Activated T-helper 2 cell treated with anti-CD3 and anti-CD28 coated beads, Interferon-gamma antibody, Interleukin-2, Interleukin-4, amounts not matched to agents 10 μg/mL and 5 μg/mL and 100 μg/mL, durations not matched to agents 14 hours and 24 hours and 36 hours (primary cell): Measurements from ENCODE around the gene S100A13. TPM values are rescaled to one million over a fixed set of nuclear protein-coding genes. Genes with fewer than 3 reads are reported as not detected.
A peak's percentile ranks its signal among the peaks of the same experiment; 100 is the strongest.

Experiments used
- DNase-seq: peaks from one replicate; pipeline ENCODE4 v3.0.0; 2021; ENCODE audit warnings: low spot score
- H3K27ac Mint-ChIP-seq: one replicate; pipeline ENCODE4 v1.8.0; 2021; ENCODE audit warnings: mixed read lengths
- H3K27me3 Mint-ChIP-seq: one replicate; pipeline ENCODE4 v1.8.0; 2021; ENCODE audit warnings: low read depth, mixed read lengths
- H3K36me3 Mint-ChIP-seq: one replicate; pipeline ENCODE4 v1.8.0; 2021; ENCODE audit warnings: low read depth, mixed read lengths
- H3K4me1 Mint-ChIP-seq: one replicate; pipeline ENCODE4 v1.8.0; 2021; ENCODE audit warnings: low read depth, mixed read lengths
- H3K4me3 Mint-ChIP-seq: one replicate; pipeline ENCODE4 v1.8.0; 2021; ENCODE audit warnings: low read depth, mild to moderate bottlenecking, moderate library complexity, mixed read lengths
- H3K9me3 Mint-ChIP-seq: one replicate; pipeline ENCODE4 v1.8.0; 2021; ENCODE audit warnings: mixed read lengths
- intact Hi-C: fragments of 100-400 bp; cut with micrococcal nuclease; formaldehyde crosslinking; loops from one replicate; pipeline ENCODE4 v1.15.1; 2023
- total RNA-seq: library from RNA; stranded (reverse); gene quantifications from 2 replicates; pipeline ENCODE4 v1.2.3, GENCODE V29; 2022

Gene S100A13
- total RNA-seq, 1 donor from 2014 or later, result 3.9 TPM

DNA sequence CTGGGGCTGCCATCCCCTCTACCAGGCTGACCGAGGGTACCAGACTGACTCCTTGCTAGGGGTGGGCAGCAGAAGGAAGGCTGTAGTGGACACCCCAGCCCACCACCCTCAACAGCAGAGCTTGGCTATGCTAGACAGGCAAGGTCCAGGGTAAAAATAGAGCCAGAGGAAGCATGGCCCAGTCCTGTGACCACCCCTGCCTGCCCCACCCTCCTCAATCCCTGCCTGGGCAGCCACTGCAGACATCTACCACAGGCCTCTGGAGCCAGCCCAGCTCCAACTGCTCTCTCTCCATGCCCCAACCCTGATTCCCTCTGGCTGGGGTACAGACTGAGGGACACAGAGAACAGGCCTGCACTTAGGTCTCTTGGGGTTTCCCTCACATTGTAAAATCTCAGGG, 2.7 kb upstream of the S100A13 start:
- no peak overlapping the region for H3K27ac Mint-ChIP-seq
- intact Hi-C loops, result loop anchor here (5.0 kb wide), 1 partner anchor 58 kb away; no protein-coding TSS in a partner anchor
- DNase-seq, result no peak
- H3K27me3 Mint-ChIP-seq, result no peaks in the 10 kb centered on the region
- H3K36me3 Mint-ChIP-seq, result peaks cover 13% of the 10 kb centered on the region
- H3K9me3 Mint-ChIP-seq, result no peaks in the 10 kb centered on the region
- H3K4me3 Mint-ChIP-seq, result no peak overlapping the region
- H3K4me1 Mint-ChIP-seq, result peaks cover 19% of the 10 kb centered on the region

DNA sequence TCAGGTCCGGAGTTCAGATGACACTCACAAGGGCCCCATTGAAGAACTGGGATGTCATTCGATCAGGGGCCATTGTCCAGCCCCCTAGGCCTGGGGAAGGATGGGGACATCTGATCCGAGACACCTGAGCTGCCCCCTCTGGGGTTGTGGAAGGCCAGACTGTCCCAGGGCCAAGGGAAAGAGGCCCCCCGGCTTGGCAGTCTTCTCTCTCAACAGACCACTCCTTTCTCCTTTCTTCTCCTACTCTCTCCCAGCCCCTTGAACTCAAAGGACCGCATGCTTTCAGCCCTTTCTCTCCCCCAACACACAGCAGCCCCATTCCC, 2.0 kb upstream of the S100A13 start:
- H3K27me3 Mint-ChIP-seq, result no peaks in the 10 kb centered on the region
- no peaks in the 10 kb centered on the region for H3K9me3 Mint-ChIP-seq
- H3K27ac Mint-ChIP-seq, result no peak overlapping the region
- DNase-seq, result no peak
- H3K4me1 Mint-ChIP-seq, result peaks cover 19% of the 10 kb centered on the region
- intact Hi-C loops, result no loop called here
- peaks cover 8% of the 10 kb centered on the region for H3K36me3 Mint-ChIP-seq
- H3K4me3 Mint-ChIP-seq, result no peak overlapping the region

DNA sequence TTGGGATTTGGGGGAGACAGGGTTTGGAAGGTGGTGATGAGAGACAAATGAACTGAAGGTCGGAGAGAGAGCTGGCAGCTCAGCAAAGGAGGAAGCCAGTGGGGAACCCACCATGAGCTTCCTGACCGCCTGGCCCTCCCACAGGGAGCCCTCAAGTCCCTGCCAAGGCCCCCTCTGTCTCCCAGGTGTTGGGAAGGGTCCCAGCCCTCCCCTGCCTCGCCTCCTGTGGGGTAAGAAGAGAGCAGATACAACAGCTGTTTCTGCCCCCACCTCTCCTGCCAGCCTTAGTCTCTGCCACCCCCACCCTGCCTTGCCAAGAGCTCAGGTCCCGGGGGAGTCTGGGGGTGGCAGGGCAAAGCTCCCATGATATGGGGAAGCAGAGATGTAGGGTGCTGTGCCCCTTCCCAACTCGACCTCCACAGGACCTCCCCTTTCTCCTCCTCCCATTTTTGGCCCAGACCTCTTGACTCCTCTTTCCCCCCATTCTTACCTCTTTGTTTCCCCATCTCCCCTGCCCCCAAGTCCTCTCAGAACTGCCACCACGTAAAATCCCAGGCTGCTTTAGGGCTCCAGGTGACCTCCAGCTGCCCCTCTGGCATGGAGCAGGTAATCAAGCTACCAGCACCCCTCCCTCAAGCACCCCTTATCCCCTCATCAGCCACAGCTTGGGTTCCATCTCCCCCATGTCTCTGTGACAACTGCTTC, 1.5 kb upstream of the S100A13 start:
- intact Hi-C loops, result no loop called here
- Mint-ChIP-seq H3K27ac (no peak overlapping the region), H3K4me1 (peaks cover 19% of the 10 kb centered on the region), H3K9me3 (no peaks in the 10 kb centered on the region), H3K27me3 (no peaks in the 10 kb centered on the region), H3K4me3 (no peak overlapping the region), H3K36me3 (peaks cover 3% of the 10 kb centered on the region)
- DNase-seq, result no peak

DNA sequence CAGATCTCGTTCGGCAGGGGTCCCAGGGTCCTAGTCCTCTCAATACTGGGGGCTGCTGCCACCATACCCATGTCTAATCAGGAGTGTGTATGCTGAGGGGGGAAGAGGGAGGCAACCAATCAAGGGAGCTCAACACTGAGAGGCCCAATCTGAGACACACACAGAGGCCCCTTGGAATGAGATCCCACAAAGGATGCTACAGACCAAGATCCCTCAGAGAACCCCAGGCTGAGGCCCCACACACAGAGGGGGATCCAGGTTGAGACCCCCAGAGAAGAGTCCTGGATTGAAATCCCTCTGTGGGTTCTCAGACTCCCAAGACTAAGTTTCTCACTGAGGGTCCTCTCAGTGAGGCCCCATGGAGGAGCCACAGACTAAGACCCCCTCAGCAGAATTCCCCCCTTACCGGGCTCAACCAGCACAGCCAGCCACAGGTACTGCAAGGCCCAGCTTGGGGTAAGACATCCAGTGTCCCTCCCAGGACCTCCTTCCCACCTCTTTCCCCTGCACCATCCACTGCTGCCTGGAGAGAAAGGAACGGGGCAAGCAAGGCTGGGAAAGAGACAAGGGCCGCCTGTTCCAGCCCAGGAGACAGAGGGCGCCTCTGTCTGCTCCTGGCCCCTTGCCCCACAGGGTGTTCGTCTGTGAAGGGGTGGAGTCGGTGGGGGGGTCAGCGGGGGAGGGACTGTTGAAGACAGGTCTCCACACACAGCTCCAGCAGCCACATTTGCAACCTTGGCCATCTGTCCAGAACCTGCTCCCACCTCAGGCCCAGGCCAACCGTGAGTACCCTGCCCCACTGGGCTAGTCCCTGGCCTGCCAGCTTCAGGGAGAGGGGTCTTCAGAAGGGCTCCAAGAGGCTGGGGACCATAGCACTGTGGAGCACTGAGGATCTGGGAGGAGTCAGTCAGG, 666 bp upstream of the S100A13 start, which contains the start of gene S100A1:
S100A1 (plus strand) TSS at position 720 of the 912 bp plus-strand sequence. CDS start 2,088 bp downstream, outside the sequence.
- DNase-seq, result no peak
- Mint-ChIP-seq H3K27me3 (no peaks in the 10 kb centered on the region), H3K36me3 (peaks cover 3% of the 10 kb centered on the region), H3K27ac (no peak within 1 kb of the TSS), H3K4me1 (peaks cover 12% of the 10 kb centered on the region), H3K9me3 (no peaks in the 10 kb centered on the region), H3K4me3 (no peak within 1 kb of the TSS)
- intact Hi-C loops, result no loop called here

DNA sequence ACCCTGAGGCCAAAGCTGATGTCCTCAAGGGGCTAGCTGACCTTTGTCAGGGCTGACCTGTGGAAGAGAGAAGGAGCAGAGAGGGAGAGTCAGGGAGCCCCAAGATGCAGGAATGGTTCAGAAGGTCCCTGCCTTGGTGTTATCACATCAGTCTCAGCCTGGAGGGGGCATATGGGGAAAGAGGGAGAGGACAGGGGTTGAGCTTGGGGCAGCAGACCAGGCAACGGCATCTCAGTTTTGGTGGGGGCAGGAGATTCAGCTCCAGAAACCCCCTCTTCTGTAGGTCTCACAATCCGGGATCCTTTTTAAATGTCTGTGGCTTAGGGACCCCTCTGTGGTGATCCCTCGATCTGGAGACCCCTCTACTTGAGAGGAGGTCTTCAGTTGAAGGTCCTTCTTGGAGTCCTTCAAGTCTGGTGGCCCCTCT, 815 bp downstream of the S100A13 start:
- H3K9me3 Mint-ChIP-seq, result no peaks in the 10 kb centered on the region
- peaks cover 6% of the 10 kb centered on the region for H3K4me1 Mint-ChIP-seq
- H3K4me3 Mint-ChIP-seq, result no peak overlapping the region
- intact Hi-C loops, result no loop called here
- no peak overlapping the region for H3K27ac Mint-ChIP-seq
- no peaks in the 10 kb centered on the region for H3K36me3 Mint-ChIP-seq
- H3K27me3 Mint-ChIP-seq, result no peaks in the 10 kb centered on the region
- no peak for DNase-seq

DNA sequence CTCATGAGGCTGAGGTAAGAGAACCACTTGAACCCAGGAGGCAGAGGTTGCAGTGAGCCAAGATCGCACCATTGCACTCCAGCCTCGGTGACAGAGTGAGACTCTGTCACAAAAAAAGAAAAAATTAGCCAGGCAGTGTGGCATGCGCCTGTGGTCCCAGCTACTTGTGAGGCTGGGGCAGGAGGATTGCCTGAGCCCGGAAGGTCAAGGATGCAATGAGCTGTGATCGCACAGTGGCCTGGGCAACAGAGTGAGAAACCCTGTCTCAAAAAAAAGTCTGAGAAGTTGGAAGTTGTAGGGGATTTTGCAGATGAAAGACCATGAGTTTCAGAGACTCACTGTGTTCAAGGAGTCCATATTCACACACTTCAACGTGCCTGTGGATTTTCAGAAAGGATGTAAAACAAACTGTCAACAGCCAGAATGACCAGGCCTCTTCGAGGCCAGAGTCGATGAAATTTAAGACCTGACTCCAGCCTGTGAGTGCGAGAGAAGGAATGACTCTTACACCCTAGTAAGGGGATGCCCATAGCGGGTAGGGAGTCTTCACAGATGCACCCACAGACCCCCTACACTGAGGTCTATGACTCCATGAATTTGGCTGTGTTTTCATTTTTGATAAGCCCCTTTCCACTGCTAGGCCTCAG, 2.2 kb downstream of the S100A13 start:
- Mint-ChIP-seq H3K4me3 (no peak overlapping the region), H3K9me3 (no peaks in the 10 kb centered on the region), H3K4me1 (no peaks in the 10 kb centered on the region), H3K27me3 (no peaks in the 10 kb centered on the region), H3K27ac (no peak overlapping the region), H3K36me3 (no peaks in the 10 kb centered on the region)
- DNase-seq, result no peak
- intact Hi-C loops, result no loop called here

DNA sequence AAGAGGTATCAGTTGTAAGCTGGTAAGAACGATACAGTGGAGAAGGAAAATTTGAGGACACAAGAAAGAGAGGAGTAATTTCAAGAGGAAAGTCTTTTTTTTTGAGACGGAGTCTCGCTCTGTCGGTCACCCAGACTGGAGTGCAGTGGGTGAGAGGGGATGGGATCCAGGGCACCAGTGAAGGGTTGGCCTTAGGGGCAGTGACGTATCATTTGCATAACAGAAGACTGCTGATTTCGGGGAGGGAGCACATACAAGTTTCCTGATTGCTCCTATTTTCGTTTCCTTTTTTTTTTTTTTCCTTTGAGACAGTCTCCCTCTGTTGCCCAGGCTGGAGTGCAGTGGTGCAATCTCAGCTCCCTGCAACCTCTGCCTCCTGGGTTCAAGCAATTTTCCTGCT, 4.2 kb downstream of the S100A13 start:
- no peaks in the 10 kb centered on the region for H3K36me3 Mint-ChIP-seq
- H3K4me1 Mint-ChIP-seq, result no peaks in the 10 kb centered on the region

DNA sequence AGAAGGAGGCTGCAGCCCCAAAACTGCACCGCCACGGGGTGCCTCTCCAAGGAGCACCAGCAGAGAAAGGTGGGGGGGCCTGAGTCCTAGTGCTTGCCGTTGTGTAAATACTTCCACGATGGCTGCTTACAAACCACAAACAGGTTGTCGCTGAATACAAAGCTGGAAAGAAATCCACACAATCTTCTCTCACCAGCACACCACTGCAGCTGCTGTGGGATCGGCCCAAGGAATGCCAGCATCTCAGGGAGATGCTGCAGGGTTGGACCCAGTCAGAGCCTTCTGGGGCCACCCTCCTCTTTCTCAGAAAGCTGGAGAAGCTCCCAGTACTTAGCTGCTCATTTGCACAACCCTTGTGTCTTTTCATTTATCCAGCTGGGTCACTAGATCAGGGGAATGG, 8.1 kb downstream of the S100A13 start:
- Mint-ChIP-seq H3K27me3 (no peaks in the 10 kb centered on the region), H3K4me3 (no peak overlapping the region), H3K36me3 (no peaks in the 10 kb centered on the region), H3K9me3 (no peaks in the 10 kb centered on the region), H3K27ac (no peak overlapping the region), H3K4me1 (peaks cover 4% of the 10 kb centered on the region)
- DNase-seq, result no peak
- intact Hi-C loops, result no loop called here

More for the DNA sequence above, 4.2 kb downstream of the S100A13 start:
- intact Hi-C loops, result no loop called here
- DNase-seq, result no peak
- Mint-ChIP-seq H3K9me3 (no peaks in the 10 kb centered on the region), H3K27me3 (no peaks in the 10 kb centered on the region), H3K4me3 (no peak overlapping the region), H3K27ac (no peak overlapping the region)

DNA sequence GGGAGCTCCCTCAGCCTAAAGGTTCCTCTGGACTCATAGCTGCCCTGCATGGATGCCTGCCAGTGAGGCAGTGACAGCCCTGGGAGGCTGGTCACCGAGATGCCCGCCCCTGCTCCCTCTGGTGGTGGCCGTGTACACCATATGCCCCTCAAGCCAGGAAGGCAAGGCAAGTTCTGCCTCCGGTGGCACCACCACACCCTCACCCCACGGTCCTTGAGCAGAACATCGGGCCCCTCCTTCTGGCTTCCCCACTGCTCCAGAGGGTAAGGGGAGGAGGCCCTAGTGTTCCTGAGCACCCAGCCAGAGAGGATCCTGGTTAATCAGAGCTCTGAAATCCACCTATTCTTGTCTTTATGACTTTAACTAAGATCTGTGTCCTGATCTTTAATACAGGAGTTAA, 9.6 kb downstream of the S100A13 start:
- DNase-seq, result peak; percentile 70
- Mint-ChIP-seq H3K4me3 (no peak overlapping the region), H3K36me3 (no peaks in the 10 kb centered on the region), H3K27ac (no peak overlapping the region), H3K9me3 (no peaks in the 10 kb centered on the region), H3K27me3 (no peaks in the 10 kb centered on the region), H3K4me1 (peaks cover 4% of the 10 kb centered on the region)
- intact Hi-C loops, result loop anchor here (1.0 to 2.0 kb wide), 3 partner anchors 45 to 106 kb away; no protein-coding TSS in a partner anchor

DNA sequence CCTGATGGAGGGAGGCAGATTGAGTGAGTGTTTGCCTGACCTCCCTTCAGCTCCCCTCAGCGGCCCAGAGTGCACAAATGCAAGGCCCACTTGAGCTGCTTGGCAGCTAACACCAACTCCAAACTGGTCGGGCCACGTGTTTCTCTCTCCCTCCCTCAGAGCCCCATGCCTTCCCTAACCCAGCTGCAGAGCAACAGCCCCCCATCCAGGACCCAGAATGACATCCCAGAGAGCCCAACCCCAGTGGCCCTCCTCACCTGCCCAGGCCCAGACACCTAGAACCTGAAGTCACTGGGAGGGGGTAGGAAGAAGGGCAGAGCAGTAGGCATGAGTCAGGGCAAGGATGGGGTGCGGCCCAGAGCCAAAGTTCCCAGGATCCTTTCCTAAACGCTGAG, 10.4 kb downstream of the S100A13 start:
- Mint-ChIP-seq H3K36me3 (no peaks in the 10 kb centered on the region), H3K4me3 (no peak overlapping the region), H3K27me3 (no peaks in the 10 kb centered on the region), H3K9me3 (no peaks in the 10 kb centered on the region), H3K27ac (no peak overlapping the region), H3K4me1 (peaks cover 4% of the 10 kb centered on the region)
- no peak for DNase-seq
- intact Hi-C loops, result loop anchor here (1.0 to 2.0 kb wide), 3 partner anchors 45 to 106 kb away; no protein-coding TSS in a partner anchor

DNA sequence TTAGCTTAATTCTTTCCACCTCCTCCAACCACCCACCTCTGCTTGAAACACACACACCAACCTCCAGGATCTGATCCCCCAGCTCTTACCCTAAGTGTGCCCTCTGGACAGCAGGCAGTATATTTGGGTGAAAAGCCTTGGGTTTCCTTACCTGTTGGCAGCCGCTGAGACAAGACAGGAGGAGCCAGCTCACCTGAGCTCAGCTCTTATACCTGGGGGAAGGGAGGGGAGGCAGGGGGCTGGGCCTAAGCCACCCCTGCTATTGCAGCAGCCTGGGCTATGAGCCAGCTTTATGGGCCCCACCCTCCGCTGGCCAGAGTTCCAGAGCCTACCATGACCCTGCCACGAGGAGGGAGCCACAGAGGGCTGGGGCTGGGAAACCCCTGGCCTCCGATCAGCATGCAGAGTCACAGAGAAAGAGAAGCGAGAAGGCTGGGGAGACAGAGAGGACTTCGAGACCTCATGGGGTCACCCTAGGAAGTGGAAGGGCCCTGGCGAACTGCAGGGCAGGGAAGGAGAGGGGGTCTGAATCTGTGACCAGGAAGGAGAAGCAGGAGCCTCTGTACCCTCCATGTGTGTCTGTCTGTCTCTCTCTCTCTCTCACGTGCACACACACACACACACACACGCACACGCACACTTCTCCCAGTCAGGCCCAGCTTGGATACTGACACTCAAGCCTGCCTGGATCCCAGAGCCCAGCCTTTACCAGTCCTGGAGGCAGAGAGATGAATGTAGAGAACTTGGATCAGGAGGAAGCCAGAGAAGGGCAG, 11.0 kb downstream of the S100A13 start, which contains the start of gene S100A14:
S100A14 (minus strand) TSS at position 182 of the 773 bp plus-strand sequence. CDS start 467 bp downstream, outside the sequence.
- H3K4me1 Mint-ChIP-seq, result peaks cover 4% of the 10 kb centered on the region
- H3K27me3 Mint-ChIP-seq, result no peaks in the 10 kb centered on the region
- intact Hi-C loops, result loop anchor here (2.0 kb wide), 1 partner anchor 84 kb away; no protein-coding TSS in a partner anchor
- H3K36me3 Mint-ChIP-seq, result no peaks in the 10 kb centered on the region
- no peak within 1 kb of the TSS for H3K27ac Mint-ChIP-seq
- no peak for DNase-seq
- H3K4me3 Mint-ChIP-seq, result no peak within 1 kb of the TSS
- H3K9me3 Mint-ChIP-seq, result no peaks in the 10 kb centered on the region

DNA sequence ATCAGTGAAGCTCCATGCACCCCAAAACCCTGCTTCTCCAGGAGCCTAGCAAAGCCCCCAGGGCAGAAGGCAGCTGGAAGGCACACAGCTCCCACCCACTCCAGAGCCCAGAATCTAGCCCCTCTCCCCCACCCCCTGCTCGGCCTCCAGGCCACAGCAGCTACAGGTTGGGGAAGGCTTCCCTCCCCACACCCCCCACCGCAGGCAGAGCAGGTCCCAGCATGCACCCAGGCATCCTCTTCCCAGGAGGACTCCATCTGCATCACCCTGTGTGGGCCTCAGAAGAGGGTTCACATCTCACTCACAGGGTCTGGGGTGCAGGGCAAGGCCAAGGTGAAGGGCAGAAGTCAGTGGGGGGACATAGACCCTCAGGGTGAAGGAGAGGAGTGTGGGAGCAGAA, 11.9 kb downstream of the S100A13 start:
- Mint-ChIP-seq H3K27ac (no peak overlapping the region), H3K36me3 (no peaks in the 10 kb centered on the region), H3K27me3 (no peaks in the 10 kb centered on the region), H3K4me1 (peaks cover 4% of the 10 kb centered on the region), H3K9me3 (no peaks in the 10 kb centered on the region), H3K4me3 (no peak overlapping the region)
- DNase-seq, result no peak
- intact Hi-C loops, result no loop called here
